Muscle of back (tissue), 11 donors: ENCODE measurements around the gene KCNJ5. TPM values are rescaled to one million over a fixed set of nuclear protein-coding genes. Genes with fewer than 3 reads are reported as not detected.
"Not testable (repeated sequence)": the region's sequence is repeated elsewhere in the genome, so short reads cannot be mapped to it uniquely, and the experiment has no call there.

Experiments used
- DNase-seq, 3 donors: peaks; one replicate each; pipeline versions ENCODE4 v3.0.0 to v3.0.0-alpha.2; 2013
- polyA plus RNA-seq, 10 donors: library from polyadenylated mRNA; unstranded; fragments of 120-200 nt; gene quantifications; one replicate each; pipeline ENCODE4 v1.2.1, GENCODE V29; 2013; ENCODE audit not compliant: insufficient read length in 10 of 10

Gene KCNJ5
- polyA plus RNA-seq, 10 donors: 0.45 to 2.8 (median 0.66) TPM

DNA sequence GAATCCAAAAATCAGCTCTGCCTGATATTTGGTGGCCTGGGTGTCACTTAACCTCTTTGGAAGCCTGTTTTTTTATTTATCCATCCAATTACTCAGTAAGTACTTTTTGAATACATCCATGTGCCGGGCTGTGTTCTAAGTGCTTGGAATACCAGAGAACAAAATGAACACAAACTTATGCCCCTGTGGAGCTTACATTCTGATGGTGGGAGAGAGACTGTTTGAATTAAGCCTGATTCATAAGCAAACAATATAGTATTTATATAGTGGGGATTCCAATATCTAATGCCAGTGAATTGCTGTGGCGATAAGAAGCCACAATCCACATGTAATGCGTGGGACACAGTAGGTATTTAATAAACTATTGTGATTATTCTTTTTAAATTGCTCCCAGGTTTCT lies 19.4 kb downstream of the KCNJ5 start:
- no peak for DNase-seq

DNA sequence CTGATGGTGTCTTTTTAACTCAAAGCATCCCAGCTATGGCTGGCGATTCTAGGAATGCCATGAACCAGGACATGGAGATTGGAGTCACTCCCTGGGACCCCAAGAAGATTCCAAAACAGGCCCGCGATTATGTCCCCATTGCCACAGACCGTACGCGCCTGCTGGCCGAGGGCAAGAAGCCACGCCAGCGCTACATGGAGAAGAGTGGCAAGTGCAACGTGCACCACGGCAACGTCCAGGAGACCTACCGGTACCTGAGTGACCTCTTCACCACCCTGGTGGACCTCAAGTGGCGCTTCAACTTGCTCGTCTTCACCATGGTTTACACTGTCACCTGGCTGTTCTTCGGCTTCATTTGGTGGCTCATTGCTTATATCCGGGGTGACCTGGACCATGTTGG lies 20.1 kb downstream of the KCNJ5 start:
- no peak for DNase-seq

DNA sequence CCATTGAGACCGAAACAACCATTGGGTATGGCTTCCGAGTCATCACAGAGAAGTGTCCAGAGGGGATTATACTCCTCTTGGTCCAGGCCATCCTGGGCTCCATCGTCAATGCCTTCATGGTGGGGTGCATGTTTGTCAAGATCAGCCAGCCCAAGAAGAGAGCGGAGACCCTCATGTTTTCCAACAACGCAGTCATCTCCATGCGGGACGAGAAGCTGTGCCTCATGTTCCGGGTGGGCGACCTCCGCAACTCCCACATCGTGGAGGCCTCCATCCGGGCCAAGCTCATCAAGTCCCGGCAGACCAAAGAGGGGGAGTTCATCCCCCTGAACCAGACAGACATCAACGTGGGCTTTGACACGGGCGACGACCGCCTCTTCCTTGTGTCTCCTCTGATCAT lies 20.5 kb downstream of the KCNJ5 start:
- DNase-seq: no peak

DNA sequence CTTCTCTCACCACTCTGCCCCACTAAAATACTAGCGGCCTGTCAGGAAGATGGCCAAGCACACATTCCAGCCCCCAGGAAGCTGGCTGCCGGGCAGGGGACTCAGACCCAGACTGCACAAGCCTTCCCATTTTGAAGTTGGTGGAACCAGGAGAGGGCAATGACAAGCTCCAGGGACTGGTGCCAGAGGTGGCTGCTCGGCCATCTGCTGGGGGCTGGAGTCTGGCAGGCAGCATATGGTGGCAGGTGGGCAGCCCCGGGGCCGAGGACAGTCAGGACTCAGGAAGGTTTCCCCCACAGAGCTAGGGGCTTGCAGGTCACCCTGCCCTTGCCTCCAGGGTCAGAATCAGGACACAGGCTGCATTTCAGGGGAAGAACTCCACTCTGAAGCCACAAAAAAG lies 22.6 kb downstream of the KCNJ5 start:
- DNase-seq: no peak

DNA sequence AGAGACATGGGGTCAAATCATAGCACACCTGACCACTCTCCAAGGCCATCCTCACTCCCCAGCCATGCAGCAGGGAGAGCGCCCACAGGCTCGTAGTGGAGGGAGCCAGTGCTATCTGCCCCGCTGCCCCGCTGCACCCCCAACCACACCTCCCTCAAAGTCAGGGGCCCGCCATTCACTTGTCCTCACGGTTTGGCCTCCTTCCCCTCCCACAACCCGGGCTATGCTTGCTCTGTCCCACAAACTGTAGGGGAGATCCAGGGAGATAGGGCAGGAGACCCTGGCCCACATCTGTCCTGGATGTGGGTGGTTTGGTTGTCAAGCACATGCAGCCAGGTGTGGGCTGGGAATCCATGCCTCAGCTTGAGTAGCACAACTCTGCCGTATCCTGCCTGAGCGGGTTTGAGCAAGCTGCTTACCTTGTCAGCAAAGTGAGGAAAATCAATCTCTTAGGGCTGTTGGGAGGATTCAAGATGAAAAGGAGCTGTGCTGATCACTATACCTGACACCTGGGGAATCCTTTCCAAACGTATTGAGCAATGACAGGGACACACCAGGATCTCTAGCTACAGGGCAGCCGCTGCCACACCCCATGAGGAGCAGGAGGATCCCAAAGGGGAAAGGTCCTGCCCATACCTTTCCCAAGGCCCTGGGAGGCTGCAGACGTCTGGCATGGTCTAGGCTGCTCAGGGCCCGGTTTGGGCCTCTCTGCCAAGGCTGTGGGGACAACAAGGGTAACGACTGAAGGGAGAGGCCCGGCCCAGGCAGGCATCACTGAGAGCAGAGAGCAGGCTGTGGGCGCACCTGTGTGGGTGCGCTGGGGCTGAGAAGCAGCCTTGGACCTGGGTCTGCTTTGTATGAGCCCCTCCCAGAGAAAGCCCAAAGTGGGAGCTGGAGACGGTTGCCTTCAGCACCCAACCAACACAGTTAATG lies 23.3 kb downstream of the KCNJ5 start:
- no peak for DNase-seq

DNA sequence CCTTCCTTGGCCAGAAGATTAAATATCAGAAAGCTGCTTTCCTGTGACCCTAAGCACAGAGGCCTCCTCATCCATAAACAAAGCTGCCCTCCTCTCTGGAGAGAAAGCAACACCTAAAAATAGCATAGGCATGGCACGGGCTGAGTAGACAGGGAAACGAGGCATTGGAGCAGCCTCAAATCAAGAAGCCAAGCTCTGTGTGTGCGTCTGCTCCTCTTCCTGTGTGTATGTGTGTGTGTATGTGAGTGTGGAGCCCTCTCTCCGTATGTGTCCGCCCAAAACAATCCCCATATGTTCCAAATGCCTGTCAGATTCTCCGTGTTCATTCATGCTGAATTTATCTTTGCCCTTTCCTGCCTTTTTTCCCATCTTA lies 24.0 kb downstream of the KCNJ5 start:
- DNase-seq: no peak

DNA sequence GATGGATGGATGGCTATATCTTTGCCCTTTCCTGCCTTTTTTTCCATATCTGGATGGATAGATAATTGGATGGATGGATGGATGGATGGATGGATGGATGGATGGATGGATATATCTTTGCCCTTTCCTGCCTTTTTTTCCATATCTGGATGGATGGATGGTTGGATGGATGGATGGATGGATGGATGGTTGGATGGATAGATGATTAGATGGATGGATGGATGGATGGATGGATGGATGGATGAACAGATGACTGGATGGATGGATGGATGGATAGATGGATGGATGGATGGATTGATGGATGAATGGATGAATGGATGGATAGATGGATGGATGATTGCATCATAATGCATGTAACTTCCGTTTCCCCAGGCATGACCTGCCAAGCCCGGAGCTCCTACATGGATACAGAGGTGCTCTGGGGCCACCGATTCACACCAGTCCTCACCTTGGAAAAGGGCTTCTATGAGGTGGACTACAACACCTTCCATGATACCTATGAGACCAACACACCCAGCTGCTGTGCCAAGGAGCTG lies 24.9 kb downstream of the KCNJ5 start:
- no peak for DNase-seq

DNA sequence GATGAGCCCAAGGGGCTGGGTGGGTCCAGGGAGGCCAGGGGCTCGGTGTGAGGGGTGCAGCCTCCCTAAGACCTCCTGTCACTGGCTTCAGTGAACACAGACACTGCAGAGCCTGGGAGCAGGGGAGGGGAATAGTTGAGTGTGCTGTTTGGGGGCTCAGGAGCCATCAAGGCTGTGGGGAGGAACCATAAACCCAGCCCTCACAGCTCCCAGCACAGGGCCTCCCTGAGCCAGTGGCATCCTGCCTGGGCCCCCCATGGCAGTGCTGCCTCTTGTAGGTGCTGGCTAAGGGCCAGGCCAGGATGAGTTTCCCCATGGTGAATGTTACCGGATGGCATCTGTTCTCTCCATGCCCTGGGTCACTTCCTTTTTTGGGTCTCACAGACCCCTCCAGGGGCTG lies 25.5 kb downstream of the KCNJ5 start:
- no peak for DNase-seq

DNA sequence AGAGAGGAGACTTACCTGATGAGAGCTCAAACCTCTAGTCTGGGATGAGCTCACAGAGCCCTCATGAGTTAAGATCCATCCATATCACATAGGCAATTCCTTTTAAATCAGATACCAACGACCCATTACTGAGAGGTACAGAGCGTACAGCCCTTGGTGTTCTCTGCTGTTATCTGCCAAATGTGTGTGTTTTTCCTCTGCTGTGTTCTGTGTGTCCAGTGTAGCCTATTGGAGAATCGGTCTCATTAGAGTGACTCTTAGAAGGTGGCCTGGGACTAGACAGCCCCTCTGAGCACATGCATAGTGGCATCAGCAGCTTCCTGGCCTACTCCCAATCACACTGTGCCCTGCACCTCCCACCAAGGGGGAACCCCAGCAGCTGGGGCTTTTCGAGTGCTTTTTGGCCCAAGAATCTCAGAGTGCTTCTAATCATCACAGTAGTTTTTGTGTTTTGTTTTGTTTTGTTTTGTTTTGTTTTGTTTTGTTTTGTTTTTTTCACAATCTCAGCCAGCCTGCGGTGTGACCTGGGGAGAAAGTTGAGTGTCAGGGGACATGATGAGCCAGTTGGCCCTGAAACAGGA lies 26.1 kb downstream of the KCNJ5 start:
- DNase-seq: no peak

DNA sequence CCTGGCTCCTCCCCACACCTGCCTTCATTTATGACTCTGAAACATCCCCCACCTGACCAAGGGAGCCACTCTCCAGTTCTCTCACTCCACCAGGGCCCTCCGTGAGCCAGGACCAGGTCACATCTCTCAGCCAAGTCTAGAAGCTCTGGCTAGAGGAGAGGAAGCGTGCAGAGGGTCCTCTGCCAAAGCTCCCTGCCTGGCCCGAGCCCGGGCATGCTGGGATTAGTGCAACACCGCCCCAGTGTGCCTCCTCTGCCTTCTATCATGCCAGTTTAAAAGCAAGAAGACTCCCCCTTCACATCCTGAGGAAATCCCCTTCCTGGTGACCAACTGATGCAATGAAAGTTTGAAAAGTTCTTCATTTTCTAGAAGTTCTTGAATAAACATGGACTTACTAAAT lies 28.1 kb downstream of the KCNJ5 start:
- no peak for DNase-seq

DNA sequence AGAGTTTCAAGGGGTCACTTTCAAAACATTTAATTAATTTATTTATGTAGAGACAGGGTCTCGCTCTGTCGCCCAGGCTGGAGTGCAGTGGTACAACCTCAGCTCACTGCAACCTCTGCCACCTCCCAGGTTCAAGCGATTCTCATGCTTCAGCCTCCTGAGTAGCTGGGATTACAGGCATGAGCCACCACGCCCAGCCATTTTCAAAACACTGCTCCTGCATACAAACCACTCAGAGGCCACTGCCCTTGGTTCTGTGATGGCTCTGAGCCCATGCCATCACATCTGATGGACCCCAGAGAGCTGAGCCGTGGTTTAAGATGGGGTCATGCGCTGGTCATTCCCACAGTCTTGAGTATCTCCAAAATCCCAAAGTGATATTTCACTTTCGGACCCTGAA lies 28.5 kb downstream of the KCNJ5 start:
- not testable (repeated sequence) for DNase-seq

DNA sequence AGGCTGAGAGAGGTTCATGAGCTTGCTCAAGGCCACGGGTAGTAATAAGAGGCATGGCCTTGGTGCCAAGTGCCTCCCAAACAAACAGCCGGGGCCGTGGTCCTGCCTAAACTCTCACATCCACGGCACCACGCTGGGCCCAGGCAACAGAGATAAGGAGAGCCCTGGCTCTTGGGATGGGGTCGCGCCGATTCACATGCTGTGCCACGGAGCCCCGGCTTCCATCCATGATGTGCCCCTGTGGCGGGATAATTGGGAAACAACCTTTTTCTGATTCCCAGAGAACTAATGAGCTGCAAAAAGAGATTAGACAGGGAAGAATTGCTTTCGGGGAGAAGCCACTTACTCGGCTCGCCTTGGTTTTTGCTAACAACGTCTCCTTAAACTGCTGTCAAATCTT lies 29.5 kb downstream of the KCNJ5 start:
- no peak for DNase-seq

DNA sequence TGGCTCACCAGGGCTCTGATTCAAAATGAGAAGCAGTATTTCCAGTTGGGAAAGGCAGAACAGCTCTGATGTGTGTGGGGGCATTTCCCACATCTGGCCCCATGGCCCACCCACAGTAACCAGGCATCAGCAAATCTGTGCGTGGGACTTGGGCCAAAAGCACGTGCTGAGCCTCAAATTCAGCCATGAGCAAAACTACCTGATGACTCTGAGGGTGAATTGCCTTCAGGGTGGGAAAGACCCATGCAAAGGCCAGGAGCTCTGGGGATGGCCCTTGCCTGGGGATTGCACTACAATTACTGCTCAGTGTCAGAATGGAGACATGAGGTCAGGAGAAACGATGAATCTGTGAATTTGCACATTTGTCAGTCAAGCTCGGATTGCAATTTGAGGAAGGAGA lies 30.6 kb downstream of the KCNJ5 start:
- DNase-seq: no peak

DNA sequence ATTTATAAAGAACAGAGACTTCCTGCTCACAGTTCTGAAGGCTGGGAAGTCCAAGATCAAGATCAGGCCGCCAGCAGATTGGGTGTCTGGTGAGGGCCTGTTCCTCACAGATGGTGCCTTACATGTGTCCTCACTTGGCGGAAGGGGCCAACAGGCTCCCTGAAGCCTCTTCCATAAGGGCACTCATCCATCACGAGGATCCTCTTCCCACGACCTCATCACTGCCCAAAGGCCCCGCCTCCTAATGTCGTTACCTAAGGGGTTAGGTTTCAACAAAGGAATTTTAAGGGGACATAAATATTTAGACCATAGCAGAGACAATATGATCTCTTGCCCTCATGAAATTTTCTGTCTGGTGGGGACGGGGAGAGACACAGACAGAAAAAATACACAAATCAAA lies 32.9 kb downstream of the KCNJ5 start:
- no peak for DNase-seq

DNA sequence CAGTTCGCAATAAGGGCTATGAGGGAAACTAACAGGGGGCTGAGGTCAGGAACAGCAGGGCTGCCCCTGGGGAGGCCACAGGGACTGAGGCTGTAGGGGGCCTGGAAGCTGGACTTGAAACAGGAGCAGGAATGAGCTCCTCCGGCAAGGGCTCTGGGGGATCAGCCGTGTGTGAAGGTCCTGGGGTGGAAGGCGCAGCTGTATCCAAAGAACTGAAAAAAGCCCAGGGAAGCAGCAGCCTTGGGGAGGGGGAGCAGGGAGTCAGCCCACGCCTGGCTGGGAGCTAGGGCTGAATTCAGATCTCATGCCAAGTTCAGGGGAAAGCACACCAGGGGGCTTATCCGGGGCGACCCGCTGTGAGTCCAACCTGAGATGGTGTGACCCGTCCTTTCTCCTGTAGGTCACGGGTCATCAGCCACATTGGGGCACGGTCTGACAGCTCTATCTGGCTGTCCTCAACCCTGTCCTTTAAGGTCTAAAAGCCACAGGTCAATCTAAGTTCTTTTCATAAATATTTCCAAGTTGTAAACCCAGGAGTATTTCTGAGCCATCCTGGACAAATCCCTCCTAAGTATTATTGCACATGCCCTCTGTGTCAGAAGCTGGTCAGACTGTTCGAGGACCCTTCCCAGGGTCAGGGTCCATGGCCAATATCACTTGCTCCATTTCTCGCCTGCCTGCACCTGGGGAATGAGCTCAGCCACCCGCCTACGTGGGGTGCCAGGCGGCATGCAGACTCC lies 33.5 kb downstream of the KCNJ5 start:
- DNase-seq: no peak

DNA sequence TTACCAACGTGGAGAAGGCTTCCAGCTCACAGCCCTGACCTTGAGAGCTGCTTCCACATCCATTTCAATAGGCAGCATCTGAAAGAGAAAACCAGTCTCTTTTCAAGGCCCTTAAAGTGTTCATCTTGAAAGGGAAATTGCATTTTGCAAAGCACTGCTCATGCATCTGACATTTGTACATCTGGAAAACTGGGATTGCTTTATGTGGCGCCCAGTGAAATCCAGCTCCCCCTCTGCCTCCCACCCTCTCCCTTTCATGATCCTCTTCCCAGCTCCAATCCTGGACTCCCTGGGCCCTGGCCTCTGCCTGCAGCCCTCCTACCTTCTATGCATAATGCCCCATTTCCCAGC lies 34.1 kb downstream of the KCNJ5 start:
- no peak for DNase-seq

DNA sequence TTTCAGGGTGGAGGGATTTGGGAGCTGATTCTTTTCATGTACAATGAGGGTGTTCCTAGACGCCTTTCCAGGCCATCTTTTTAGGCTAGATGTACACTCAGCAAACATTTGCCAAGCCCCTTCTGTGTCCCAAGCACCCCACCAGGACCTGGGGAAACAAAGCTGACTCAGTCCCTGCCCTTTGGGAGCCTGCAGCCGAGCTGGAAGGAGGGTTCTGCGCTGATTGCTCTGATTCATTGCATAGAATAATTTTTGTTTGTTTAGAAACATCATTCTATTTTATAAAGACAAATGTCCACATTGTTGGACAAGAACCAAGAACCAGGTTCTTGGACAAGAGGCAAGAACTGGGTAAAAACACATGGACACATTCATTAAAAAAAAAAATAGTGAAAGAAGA lies 34.8 kb downstream of the KCNJ5 start:
- no peak for DNase-seq

DNA sequence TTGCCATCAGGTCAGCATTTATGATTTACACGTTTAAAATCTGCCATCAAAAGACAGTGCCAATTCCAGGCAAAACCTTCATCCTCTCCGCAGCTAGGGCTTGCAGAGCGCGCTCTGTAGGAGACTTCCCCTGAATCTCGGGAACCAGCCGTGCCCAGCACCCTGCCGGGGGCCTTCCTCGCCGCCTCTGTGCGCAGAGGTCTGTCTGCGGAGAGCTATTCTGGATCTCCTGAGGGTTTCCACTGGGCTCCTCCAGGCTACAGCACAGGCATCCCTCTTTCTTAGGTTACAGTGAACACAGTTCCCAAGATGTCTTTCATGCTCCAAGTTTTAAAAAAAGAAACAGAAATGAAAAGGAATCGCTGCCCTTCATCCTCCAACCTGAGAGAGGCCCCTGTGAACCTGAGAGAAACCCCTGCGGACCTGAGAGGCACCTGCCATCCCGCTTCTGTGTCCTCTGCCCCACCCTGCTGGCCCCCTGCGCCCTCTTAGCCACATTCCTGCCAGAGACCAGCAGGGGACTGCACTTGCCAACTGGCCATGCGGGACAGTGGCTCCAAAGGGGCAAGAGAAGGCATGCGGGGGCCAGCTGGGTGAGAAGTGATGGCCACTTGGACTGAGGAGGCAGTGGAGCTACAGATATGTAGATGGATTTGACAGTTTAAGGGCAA lies 35.4 kb downstream of the KCNJ5 start:
- DNase-seq: no peak

DNA sequence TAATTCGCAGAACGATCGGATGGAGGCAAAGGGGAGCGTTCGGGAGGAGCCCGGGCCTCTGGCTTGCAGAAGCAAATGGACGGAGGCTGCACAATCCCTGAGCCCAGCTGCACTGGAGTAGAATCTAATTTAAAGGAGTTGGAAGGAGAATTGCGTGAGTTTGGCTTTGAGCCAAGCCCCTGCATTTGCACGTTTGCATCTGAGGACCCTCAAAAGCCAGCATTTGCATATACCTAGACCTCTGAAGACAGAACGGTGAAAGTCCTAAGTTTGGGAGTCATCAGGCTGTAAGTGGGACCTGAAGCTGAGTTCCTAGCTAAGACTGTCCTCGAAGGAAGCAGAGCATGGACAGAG lies 35.9 kb downstream of the KCNJ5 start:
- no peak for DNase-seq

DNA sequence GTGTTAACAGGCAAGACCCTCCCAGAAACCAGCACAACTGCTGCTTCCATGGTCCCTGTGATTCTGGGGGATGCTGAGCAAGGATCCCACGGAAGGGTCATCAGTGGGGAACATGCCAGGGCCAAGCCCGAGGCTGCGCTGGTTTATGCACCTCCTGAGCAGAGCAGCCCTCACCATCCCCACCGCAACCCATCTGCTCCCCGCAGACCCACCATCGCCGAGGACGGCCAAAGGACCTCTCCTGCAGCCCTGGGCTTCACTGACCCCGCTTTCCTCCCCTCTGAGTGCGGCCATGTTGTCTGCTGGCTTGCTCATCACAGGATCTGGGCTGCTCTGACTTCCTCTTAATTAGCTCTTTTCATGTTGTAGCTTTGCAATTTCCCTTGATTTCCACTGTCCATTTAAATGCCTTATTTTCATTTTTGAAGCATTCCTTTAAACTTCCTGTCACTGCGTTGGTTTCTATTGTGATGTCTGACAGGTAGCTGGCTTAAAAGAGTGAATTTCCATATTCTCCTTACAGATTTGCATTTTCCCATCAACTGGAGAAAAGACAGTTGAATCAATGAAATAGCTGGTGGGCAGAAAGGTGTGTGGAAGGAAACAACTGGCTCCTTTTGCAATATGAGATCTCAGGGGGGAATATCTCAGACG lies 36.7 kb downstream of the KCNJ5 start:
- DNase-seq: no peak

DNA sequence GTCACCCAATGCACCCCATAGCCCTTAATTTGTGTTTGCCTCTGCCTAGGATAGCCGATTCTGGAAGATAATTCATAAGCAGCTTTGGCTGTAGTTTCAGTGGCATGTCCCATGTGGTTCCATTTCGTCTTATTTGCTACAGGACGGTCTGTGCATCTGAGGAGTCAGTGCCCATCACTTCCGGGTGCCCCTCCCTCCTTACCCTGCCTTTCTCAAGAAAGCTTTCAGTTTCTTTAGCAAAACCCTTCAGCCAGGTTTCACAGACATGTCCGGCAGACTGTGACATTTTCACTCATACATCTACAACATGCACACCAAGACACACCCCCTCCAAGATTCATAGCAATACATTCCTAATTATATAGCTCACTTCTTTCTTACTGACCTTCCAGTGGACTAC lies 37.2 kb downstream of the KCNJ5 start:
- no peak for DNase-seq

DNA sequence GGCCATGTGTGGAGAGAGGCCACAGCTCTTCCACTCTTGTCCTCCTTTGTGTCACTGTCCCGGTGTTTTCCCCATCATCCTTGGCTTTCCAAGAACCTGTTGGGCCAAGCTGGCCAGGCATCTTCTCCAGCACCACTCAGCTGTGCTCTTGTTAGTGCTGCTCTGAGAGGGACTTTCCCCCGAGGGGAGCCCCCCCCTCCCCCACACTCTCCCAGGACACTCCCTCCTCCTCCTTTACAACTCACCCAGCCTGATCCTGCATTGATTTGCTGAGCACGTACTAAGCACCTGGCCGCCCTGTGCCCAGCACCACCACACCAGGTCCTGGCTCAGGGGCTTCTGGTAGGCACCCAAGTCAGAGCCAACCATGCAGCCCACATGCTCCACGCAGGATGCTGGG lies 38.3 kb downstream of the KCNJ5 start:
- no peak for DNase-seq
